ENCODE data around the gene SPATS2. TPM values are rescaled to one million over a fixed set of nuclear protein-coding genes. Genes with fewer than 3 reads are reported as not detected.

The SPATS2 gene
- total and polyA plus RNA-seq, 2 donors from 2014 or later, result 10.0 to 23.7 TPM

- Histone ChIP-seq H3K9me3 (ENCODE audit: control insufficient read depth in 2 of 3, insufficient read depth in 1 of 3, low read length in 3 of 3) (no peaks in the 10 kb centered on the region), H3K4me3 (ENCODE audit: low read length in 3 of 3) (no peak overlapping the region), H3K9ac (ENCODE audit: low read length in 3 of 3) (no peak overlapping the region), H3K27me3 (ENCODE audit: control insufficient read depth, insufficient read depth, low read length) (no peaks in the 10 kb centered on the region), H3K36me3 (ENCODE audit: control insufficient read depth in 2 of 3, insufficient read depth in 3 of 3, low read length in 3 of 3) (peaks cover 0 to 2% (median 0%) of the 10 kb centered on the region in 3 donors), H3K4me1 (ENCODE audit: control insufficient read depth in 2 of 3, insufficient read depth in 2 of 3, low read depth in 1 of 3, low read length in 3 of 3) (no peaks in the 10 kb centered on the region), H3K27ac (ENCODE audit: low read depth in 2 of 2, low read length in 2 of 2) (no peak overlapping the region)
- intact Hi-C loops (cut with DNase I), result loop anchor here (5.0 kb wide), 1 partner anchor 154 kb away; no protein-coding TSS in a partner anchor
- DNase-seq (peak in 2 of 5 donors; percentile 10 to 19), FAIRE-seq (no peak)
- TF ChIP-seq CTCF (IDR thresholded peaks at IDR 0.05; ENCODE audit: borderline replicate concordance, extremely low read depth, insufficient read depth), result no peak
These were observed 144.1 kb downstream of the SPATS2 start for GRCh38 chr12:49511410-49511809.

GRCh38 chr12:49512546-49512945, 145.3 kb downstream of the SPATS2 start:
- H3K9me3 ChIP-seq (ENCODE audit: control insufficient read depth in 2 of 3, insufficient read depth in 1 of 3, low read length in 3 of 3), result no peaks in the 10 kb centered on the region
- H3K4me1 ChIP-seq (ENCODE audit: control insufficient read depth in 2 of 3, insufficient read depth in 2 of 3, low read depth in 1 of 3, low read length in 3 of 3), result no peaks in the 10 kb centered on the region
- no peak for FAIRE-seq
- no peaks in the 10 kb centered on the region for H3K27me3 ChIP-seq (ENCODE audit: control insufficient read depth, insufficient read depth, low read length)
- H3K9ac ChIP-seq (ENCODE audit: low read length in 3 of 3), result no peak overlapping the region
- intact Hi-C loops (cut with DNase I), result loop anchor here (5.0 kb wide), 1 partner anchor 155 kb away; no protein-coding TSS in a partner anchor
- H3K27ac ChIP-seq (ENCODE audit: low read depth in 2 of 2, low read length in 2 of 2), result no peak overlapping the region
- DNase-seq, result no peak
- H3K4me3 ChIP-seq (ENCODE audit: low read length in 3 of 3), result no peak overlapping the region
- no peak for TF ChIP-seq CTCF (IDR thresholded peaks at IDR 0.05; ENCODE audit: borderline replicate concordance, extremely low read depth, insufficient read depth)
- no peaks in the 10 kb centered on the region for H3K36me3 ChIP-seq (ENCODE audit: control insufficient read depth in 2 of 3, insufficient read depth in 3 of 3, low read length in 3 of 3)

- Histone ChIP-seq H3K27me3 (ENCODE audit: control insufficient read depth, insufficient read depth, low read length) (no peaks in the 10 kb centered on the region), H3K4me1 (ENCODE audit: control insufficient read depth in 2 of 3, insufficient read depth in 2 of 3, low read depth in 1 of 3, low read length in 3 of 3) (no peaks in the 10 kb centered on the region), H3K36me3 (ENCODE audit: control insufficient read depth in 2 of 3, insufficient read depth in 3 of 3, low read length in 3 of 3) (no peaks in the 10 kb centered on the region), H3K27ac (ENCODE audit: low read depth in 2 of 2, low read length in 2 of 2) (no peak overlapping the region), H3K9ac (ENCODE audit: low read length in 3 of 3) (no peak overlapping the region), H3K4me3 (ENCODE audit: low read length in 3 of 3) (no peak overlapping the region), H3K9me3 (ENCODE audit: control insufficient read depth in 2 of 3, insufficient read depth in 1 of 3, low read length in 3 of 3) (no peaks in the 10 kb centered on the region)
- FAIRE-seq (no peak), DNase-seq (peak in 2 of 5 donors; percentile 19 to 32)
- intact Hi-C loops (cut with DNase I), result no loop called here
- no peak for TF ChIP-seq CTCF (IDR thresholded peaks at IDR 0.05; ENCODE audit: borderline replicate concordance, extremely low read depth, insufficient read depth)
These were observed 148.0 kb downstream of the SPATS2 start for GRCh38 chr12:49515266-49515665.

All from kidney (tissue), 14 donors.